H1 (cell line): ENCODE data around the gene ATP6V1C2. TPM values are rescaled to one million over a fixed set of nuclear protein-coding genes. Genes with fewer than 3 reads are reported as not detected.

Experiments
- CTCF ChIA-PET: fragments of 300-600 bp; sonication (Branson Sonifier 250); formaldehyde crosslinking; loops from one replicate; lab custom pipeline; 2021; ENCODE audit not compliant: partially characterized antibody; lab: Charles Lee
- POLR2A ChIA-PET: fragments of 300-600 bp; sonication (Branson Sonifier 250); formaldehyde crosslinking; loops from one replicate; lab custom pipeline; 2021; ENCODE audit warnings: inconsistent platforms; ENCODE audit not compliant: partially characterized antibody; lab: Charles Lee
- DNase-seq, 2 experiments: peaks; one replicate each; pipeline versions ENCODE4 v3.0.0 to v3.0.0-alpha.2; 2010 to 2022; ENCODE audit warnings: low spot score in 2 of 2, low read depth in 1 of 2, mixed read lengths in 1 of 2
- FAIRE-seq: peaks from 2 replicates; lab custom pipeline; 2011; peaks lifted over from hg19 to GRCh38; lab: Jason Lieb, UNC
- H2AFZ ChIP-seq: 2 replicates; pipeline ENCODE4 v1.8.1; 2012; ENCODE audit warnings: low read length, inconsistent platforms
- H2AK5ac ChIP-seq: 2 replicates; pipeline ENCODE4 v1.6.1; 2013; ENCODE audit warnings: low read depth, low read length
- H2BK120ac ChIP-seq: replicated peaks from 2 replicates; pipeline ENCODE3; 2013; ENCODE audit warnings: low read depth, low read length, inconsistent platforms
- H2BK12ac ChIP-seq: 2 replicates; pipeline ENCODE4 v1.6.1; 2013; ENCODE audit warnings: low read depth, low read length
- H2BK15ac ChIP-seq: 2 replicates; pipeline ENCODE4 v1.6.1; 2013; ENCODE audit warnings: low read length
- H2BK20ac ChIP-seq: 2 replicates; pipeline ENCODE4 v1.6.1; 2013; ENCODE audit warnings: low read length
- H2BK5ac ChIP-seq: 2 replicates; pipeline ENCODE4 v1.6.1; 2013; ENCODE audit warnings: low read depth, low read length
- H3K14ac ChIP-seq: 2 replicates; pipeline ENCODE4 v1.6.1; 2013; ENCODE audit warnings: inconsistent platforms; ENCODE audit not compliant: insufficient read length
- H3K18ac ChIP-seq: 2 replicates; pipeline ENCODE4 v1.6.1; 2013; ENCODE audit warnings: low read length; ENCODE audit errors: extremely low read depth
- H3K23ac ChIP-seq: 2 replicates; pipeline ENCODE4 v1.6.1; 2013; ENCODE audit warnings: inconsistent platforms; ENCODE audit not compliant: insufficient read length
- H3K23me2 ChIP-seq: 2 replicates; pipeline ENCODE4 v1.6.1; 2013; ENCODE audit warnings: low read depth, low read length
- H3K27ac ChIP-seq: 2 replicates; pipeline ENCODE4 v1.6.1; 2011; ENCODE audit warnings: low read depth, low read length, inconsistent platforms
- H3K27me3 ChIP-seq, 4 experiments: replicated peaks in 1 of 4; 1 replicate in 1 of 4; 2 replicates in 3 of 4; pipeline versions ENCODE4 v1.6.1 to v1.8.1; 2011 to 2013; ENCODE audit warnings: low read length in 3 of 4, mild to moderate bottlenecking in 3 of 4, inconsistent platforms in 2 of 4, mixed read lengths in 2 of 4, moderate library complexity in 1 of 4; ENCODE audit not compliant: control insufficient read depth in 3 of 4, insufficient read depth in 3 of 4; ENCODE audit errors: extremely low read depth in 1 of 4
- H3K36me3 ChIP-seq, 4 experiments: 2 replicates each; pipeline versions ENCODE4 v1.6.1 to v1.8.1; 2011 to 2013; ENCODE audit warnings: mild to moderate bottlenecking in 4 of 4, low read length in 3 of 4, moderate library complexity in 2 of 4, control low read depth in 1 of 4, inconsistent platforms in 1 of 4; ENCODE audit not compliant: insufficient read depth in 4 of 4, control insufficient read depth in 2 of 4
- H3K4ac ChIP-seq: replicated peaks from 2 replicates; pipeline ENCODE3; 2013; ENCODE audit warnings: low read length, low read depth, mixed read lengths, inconsistent platforms; ENCODE audit not compliant: insufficient read length
- H3K4me1 ChIP-seq, 4 experiments: replicated peaks in 1 of 4; 1 replicate in 1 of 4; 2 replicates in 3 of 4; pipeline versions ENCODE4 v1.6.1 to v1.8.1; 2011 to 2013; ENCODE audit warnings: low read length in 3 of 4, inconsistent platforms in 2 of 4, mixed read lengths in 1 of 4; ENCODE audit not compliant: insufficient read depth in 4 of 4, control insufficient read depth in 3 of 4
- H3K4me2 ChIP-seq, 2 experiments: 2 replicates each; pipeline versions ENCODE4 v1.6.1 to v1.8.1; 2011 to 2013; ENCODE audit warnings: low read depth in 2 of 2, low read length in 2 of 2, control low read depth in 1 of 2, inconsistent platforms in 1 of 2, mild to moderate bottlenecking in 1 of 2; ENCODE audit not compliant: insufficient read depth in 1 of 2
- H3K4me3 ChIP-seq, 4 experiments: fragments of 200-600, 300-600 bp in 1 of 4; sonication (generic), shearing (Covaris generic), sonication (Bioruptor Twin) in 1 of 4; 2 replicates each; pipeline versions ENCODE4 v1.5.1 to v1.8.1; 2011 to 2016; ENCODE audit warnings: low read length in 4 of 4, low read depth in 3 of 4, control low read depth in 2 of 4, inconsistent platforms in 2 of 4, mild to moderate bottlenecking in 2 of 4, mixed read lengths in 1 of 4, moderate library complexity in 1 of 4; ENCODE audit not compliant: insufficient read depth in 2 of 4; ENCODE audit errors: extremely low read depth in 1 of 4
- H3K56ac ChIP-seq: replicated peaks from 2 replicates; pipeline ENCODE3; 2013; ENCODE audit warnings: low read depth, mild to moderate bottlenecking, mixed read lengths, low read length, inconsistent platforms; ENCODE audit not compliant: insufficient read length
- H3K79me1 ChIP-seq: 2 replicates; pipeline ENCODE4 v1.6.1; 2013; ENCODE audit warnings: low read depth, low read length, control low read depth
- H3K79me2 ChIP-seq, 2 experiments: 2 replicates each; pipeline versions ENCODE4 v1.6.1 to v1.8.1; 2012 to 2013; ENCODE audit warnings: low read length in 2 of 2, mild to moderate bottlenecking in 2 of 2, inconsistent platforms in 1 of 2; ENCODE audit not compliant: insufficient read depth in 2 of 2, control insufficient read depth in 1 of 2
- H3K9ac ChIP-seq, 4 experiments: replicated peaks in 1 of 4; 1 replicate in 1 of 4; 2 replicates in 3 of 4; pipeline versions ENCODE4 v1.6.1 to v1.8.1; 2011 to 2013; ENCODE audit warnings: low read depth in 3 of 4, low read length in 3 of 4, control low read depth in 2 of 4, mild to moderate bottlenecking in 2 of 4, moderate library complexity in 2 of 4, inconsistent platforms in 1 of 4; ENCODE audit errors: extremely low read depth in 1 of 4
- H3K9me3 ChIP-seq, 2 experiments: 2 replicates each; pipeline versions ENCODE4 v1.6.1 to v1.8.1; 2012 to 2013; ENCODE audit warnings: mild to moderate bottlenecking in 2 of 2, moderate library complexity in 2 of 2, control low read depth in 1 of 2, inconsistent platforms in 1 of 2, low read depth in 1 of 2, low read length in 1 of 2, mixed read lengths in 1 of 2; ENCODE audit not compliant: insufficient read depth in 2 of 2
- H4K20me1 ChIP-seq, 2 experiments: replicated peaks in 1 of 2; 2 replicates each; pipeline versions ENCODE3 to v1.8.1; 2011 to 2013; ENCODE audit warnings: inconsistent platforms in 2 of 2, low read length in 2 of 2, mild to moderate bottlenecking in 1 of 2; ENCODE audit not compliant: insufficient read depth in 2 of 2, control insufficient read depth in 1 of 2
- H4K5ac ChIP-seq: 2 replicates; pipeline ENCODE4 v1.6.1; 2013; ENCODE audit warnings: low read length, low read depth, mixed read lengths, inconsistent platforms; ENCODE audit not compliant: insufficient read length
- H4K8ac ChIP-seq: 2 replicates; pipeline ENCODE4 v1.8.0; 2013; ENCODE audit warnings: mild to moderate bottlenecking, moderate library complexity, low read length, inconsistent platforms; ENCODE audit not compliant: insufficient read depth; ENCODE audit errors: extremely low read depth
- H4K91ac ChIP-seq: replicated peaks from 2 replicates; pipeline ENCODE3; 2013; ENCODE audit warnings: low read length, mixed read lengths, inconsistent platforms; ENCODE audit not compliant: insufficient read length
- BACH1 ChIP-seq: IDR thresholded peaks from 2 replicates; pipeline ENCODE4 v1.6.1; 2012; ENCODE audit warnings: low read length, improper control_type of control experiment
- BCL11A ChIP-seq, 2 experiments: IDR thresholded peaks; one replicate each; pipeline ENCODE4 v1.6.1; 2011; ENCODE audit warnings: low read depth in 2 of 2, low read length in 2 of 2, mild to moderate bottlenecking in 2 of 2
- E2F6 ChIP-seq: IDR thresholded peaks from 2 replicates; pipeline ENCODE4 v1.6.1; 2012; ENCODE audit warnings: inconsistent platforms
- HDAC2 ChIP-seq, 2 experiments: fragments of 300-600 bp in 1 of 2; sonication (generic) in 1 of 2; IDR thresholded peaks; 2 replicates each; pipeline ENCODE4 v1.6.1; 2011 to 2012; ENCODE audit warnings: low read depth in 2 of 2, low read length in 2 of 2, mild to moderate bottlenecking in 2 of 2, moderate library complexity in 2 of 2, borderline replicate concordance in 1 of 2, inconsistent platforms in 1 of 2
- JUN ChIP-seq: IDR thresholded peaks from 2 replicates; pipeline ENCODE4 v1.6.1; 2011; ENCODE audit warnings: low read depth, mild to moderate bottlenecking, improper control_type of control experiment, low read length
- JUND ChIP-seq: IDR thresholded peaks from 2 replicates; pipeline ENCODE4 v1.6.1; 2011; ENCODE audit warnings: mild to moderate bottlenecking, improper control_type of control experiment, low read length
- KDM1A ChIP-seq: fragments of 200-600, 300-600 bp; sonication (generic); IDR thresholded peaks from 2 replicates; pipeline ENCODE4 v1.7.1; 2016; ENCODE audit warnings: mild to moderate bottlenecking, low read length, borderline replicate concordance
- NANOG ChIP-seq: IDR thresholded peaks from 2 replicates; pipeline ENCODE4 v1.6.1; 2011; ENCODE audit warnings: low read length, low read depth, mild to moderate bottlenecking, inconsistent platforms; ENCODE audit not compliant: insufficient read depth, poor library complexity, severe bottlenecking
- RXRA ChIP-seq: IDR thresholded peaks from 2 replicates; pipeline ENCODE4 v1.6.1; 2011; ENCODE audit warnings: low read depth, mild to moderate bottlenecking, low read length, moderate library complexity; ENCODE audit not compliant: insufficient read depth
- SIRT6 ChIP-seq: IDR thresholded peaks from one replicate; pipeline ENCODE4 v1.7.1; 2012; ENCODE audit warnings: low read length, inconsistent platforms
- SIX5 ChIP-seq: IDR thresholded peaks from 2 replicates; pipeline ENCODE4 v1.6.1; 2011; ENCODE audit warnings: mild to moderate bottlenecking, low read depth, low read length
- TCF12 ChIP-seq: IDR thresholded peaks from 2 replicates; pipeline ENCODE4 v1.6.1; 2011; ENCODE audit warnings: low read depth, mild to moderate bottlenecking, low read length
- WGBS, 2 experiments: shearing (Covaris generic) in 1 of 2; methylation state at CpG; one replicate each; pipeline versions ENCODE4 v1.1.6 to v1.1.7; 2013 to 2015; ENCODE audit warnings: low lambda C conversion rate in 2 of 2, mixed read lengths in 2 of 2, inconsistent platforms in 1 of 2, low coverage in 1 of 2, missing lambda C conversion rate in 1 of 2; ENCODE audit not compliant: insufficient replicate concordance in 2 of 2, insufficient coverage in 1 of 2, insufficient read length in 1 of 2; ENCODE audit errors: extremely low coverage in 1 of 2, missing lambda C conversion rate in 1 of 2; 5-methylcytosine and 5-hydroxymethylcytosine counted together
- polyA plus RNA-seq, 7 experiments: library from polyadenylated mRNA; depleted of rRNA in 3 of 7; stranded (reverse) in 5 of 7; unstranded in 2 of 7; fragments of >200 nt in 5 of 7; fragments of 200-250 nt in 2 of 7; gene quantifications; 1 replicate in 5 of 7; 2 replicates in 1 of 7; 4 replicates in 1 of 7; pipeline versions ENCODE4 v1.2.1 to v1.2.3, GENCODE V29; 2011 to 2013; ENCODE audit warnings: missing spikeins in 2 of 7, mixed read lengths in 2 of 7
- total RNA-seq: library from RNA; stranded (reverse); fragmentation: NEBNext Ultra II Directional; extraction: Animal tissue kit (Norgen Biotek cat#: 25700); gene quantifications from 2 replicates; pipeline ENCODE4 v1.2.1, GENCODE V29; 2021

ATP6V1C2 gene
- total and polyA plus RNA-seq, 2 of the 8 experiments (the other 6 are each of a cell fraction or from before 2014, with no cell fraction given) = 0.29 to 0.74 TPM

GRCh38 chr2:10770956-10771750 lies 49.7 kb downstream of the ATP6V1C2 start:
- no peaks in the 10 kb centered on the region for H3K23me2 ChIP-seq
- H4K91ac ChIP-seq = no peak overlapping the region
- no peak overlapping the region for H3K23ac ChIP-seq
- H2BK15ac ChIP-seq = no peak overlapping the region
- no peak overlapping the region for H2BK20ac ChIP-seq
- ChIA-PET CTCF (interaction anchor here (1.0 to 1.3 kb wide), 2 partner anchors 17 to 303 kb away, joined by 3 to 4 read pairs; no protein-coding TSS in a partner anchor), POLR2A (no interaction called here)
- H2BK12ac ChIP-seq = no peak overlapping the region
- H2AFZ ChIP-seq = no peak overlapping the region
- no peak overlapping the region for H3K9ac ChIP-seq
- no peak overlapping the region for H3K14ac ChIP-seq
- no peaks in the 10 kb centered on the region for H3K9me3 ChIP-seq
- DNase-seq (no peak), FAIRE-seq (no peak)
- no peak overlapping the region for H2AK5ac ChIP-seq
- no peak overlapping the region for H3K27ac ChIP-seq
- H3K4ac ChIP-seq = no peak overlapping the region
- H4K5ac ChIP-seq = no peak overlapping the region
- no peak overlapping the region for H3K4me2 ChIP-seq
- H3K27me3 ChIP-seq = no peaks in the 10 kb centered on the region
- peaks cover 0 to 7% (median 2%) of the 10 kb centered on the region in 4 experiments; a peak in 3 of 7 replicates for H3K4me1 ChIP-seq
- WGBS, 2 experiments = 88% methylated on average over 21 of the region's 22 CpGs; no CpG with 5 or more reads in 1 of the 2 experiments
- no peaks in the 10 kb centered on the region for H3K36me3 ChIP-seq
- no peak overlapping the region for H3K56ac ChIP-seq
- H4K8ac ChIP-seq = peak overlapping the region; percentile 57
- H3K79me2 ChIP-seq = no peaks in the 10 kb centered on the region
- H3K18ac ChIP-seq = no peak overlapping the region
- H2BK120ac ChIP-seq = no peak overlapping the region
- H2BK5ac ChIP-seq = no peak overlapping the region
- no peak overlapping the region for H3K4me3 ChIP-seq
- H3K79me1 ChIP-seq = no peaks in the 10 kb centered on the region; the same call in 1 of the 2 replicates
- H4K20me1 ChIP-seq = peaks cover 0 to 2% of the 10 kb centered on the region in 2 experiments
- TF ChIP-seq SIX5 (no peak), TCF12 (no peak), E2F6 (no peak), KDM1A (no peak), JUN (no peak), BCL11A (IDR thresholded peaks at IDR 0.05; ENCODE audit: low read depth in 2 of 2, low read length in 2 of 2) (no peak), RXRA (no peak), JUND (no peak), HDAC2 (IDR thresholded peaks at IDR 0.05; ENCODE audit: borderline replicate concordance in 1 of 2, low read depth in 2 of 2, low read length in 2 of 2) (no peak), SIRT6 (no peak), NANOG (no peak), BACH1 (no peak)
